Measurements from ENCODE around the gene HDHD3. TPM values are rescaled to one million over a fixed set of nuclear protein-coding genes. Genes with fewer than 3 reads are reported as not detected.

HDHD3 gene
- total RNA-seq, 2 experiments from 2014 or later = 16.0 to 18.1 TPM

DNA sequence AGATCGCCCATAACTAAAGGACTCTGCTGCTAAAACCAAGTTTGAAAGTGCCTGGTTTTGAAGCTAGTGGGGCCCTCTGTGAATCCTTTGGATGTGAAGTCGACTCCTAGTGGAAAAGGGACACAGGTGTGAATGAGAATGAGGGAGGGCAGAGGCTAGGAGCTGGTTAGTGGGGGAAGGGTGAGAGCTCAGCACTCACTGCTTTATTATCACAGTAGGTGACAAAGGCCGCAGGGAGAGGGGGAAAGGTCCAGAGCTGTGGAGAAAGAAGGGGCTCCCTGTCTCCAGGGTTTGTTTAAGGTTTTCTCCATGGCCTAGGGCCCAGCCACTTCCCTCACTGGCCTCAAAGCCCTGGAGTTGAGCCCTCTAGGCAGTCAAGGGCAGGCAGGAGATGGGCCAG, 3.5 kb downstream of the HDHD3 start:
- H3K79me2 ChIP-seq (ENCODE audit: insufficient read depth, low read depth, low read length) = no peaks in the 10 kb centered on the region
- intact Hi-C loops (cut with micrococcal nuclease; ENCODE audit: unreplicated experiment) = no loop called here
- POLR2A ChIA-PET = interaction anchor here (1.1 to 1.4 kb wide), 2 partner anchors 9 to 28 kb away, joined by 3 to 4 read pairs; no protein-coding TSS in a partner anchor
- no peak overlapping the region for H3K27ac ChIP-seq (ENCODE audit: low read depth, low read length, poor library complexity, severe bottlenecking)
- no peaks in the 10 kb centered on the region for H4K20me1 ChIP-seq (ENCODE audit: insufficient read depth, low read length)
- H3K36me3 ChIP-seq (ENCODE audit: insufficient read depth, low read length) = peaks cover 24% of the 10 kb centered on the region; the same call in 1 of the 2 replicates
- H3K4me1 ChIP-seq (ENCODE audit: insufficient read depth, low read length, poor library complexity, severe bottlenecking) = peaks cover 14% of the 10 kb centered on the region
- no peak overlapping the region for H3K4me2 ChIP-seq (ENCODE audit: low read length)
- no peaks in the 10 kb centered on the region for H3K9me2 ChIP-seq (ENCODE audit: insufficient read depth, low read length)
- no peaks in the 10 kb centered on the region for H3K9me3 ChIP-seq (ENCODE audit: low read length)
- no peak for DNase-seq (ENCODE audit: low spot score)
- CTCF ChIA-PET (ENCODE audit: unreplicated experiment) = no interaction called here
- H3K4me3 ChIP-seq (ENCODE audit: low read depth, low read length, poor library complexity, severe bottlenecking) = no peak overlapping the region
- BruUV-seq (replicated peaks) = no TSS peak
- no peak overlapping the region for H2AFZ ChIP-seq (ENCODE audit: low read length)
- TF ChIP-seq, protein P1, sequence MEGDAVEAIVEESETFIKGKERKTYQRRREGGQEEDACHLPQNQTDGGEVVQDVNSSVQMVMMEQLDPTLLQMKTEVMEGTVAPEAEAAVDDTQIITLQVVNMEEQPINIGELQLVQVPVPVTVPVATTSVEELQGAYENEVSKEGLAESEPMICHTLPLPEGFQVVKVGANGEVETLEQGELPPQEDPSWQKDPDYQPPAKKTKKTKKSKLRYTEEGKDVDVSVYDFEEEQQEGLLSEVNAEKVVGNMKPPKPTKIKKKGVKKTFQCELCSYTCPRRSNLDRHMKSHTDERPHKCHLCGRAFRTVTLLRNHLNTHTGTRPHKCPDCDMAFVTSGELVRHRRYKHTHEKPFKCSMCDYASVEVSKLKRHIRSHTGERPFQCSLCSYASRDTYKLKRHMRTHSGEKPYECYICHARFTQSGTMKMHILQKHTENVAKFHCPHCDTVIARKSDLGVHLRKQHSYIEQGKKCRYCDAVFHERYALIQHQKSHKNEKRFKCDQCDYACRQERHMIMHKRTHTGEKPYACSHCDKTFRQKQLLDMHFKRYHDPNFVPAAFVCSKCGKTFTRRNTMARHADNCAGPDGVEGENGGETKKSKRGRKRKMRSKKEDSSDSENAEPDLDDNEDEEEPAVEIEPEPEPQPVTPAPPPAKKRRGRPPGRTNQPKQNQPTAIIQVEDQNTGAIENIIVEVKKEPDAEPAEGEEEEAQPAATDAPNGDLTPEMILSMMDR (conservative IDR thresholded peaks at IDR 0.05; ENCODE audit: low read length) = no peak
- no peak for TF ChIP-seq EZH2phosphoT487 (IDR thresholded peaks at IDR 0.05; ENCODE audit: borderline replicate concordance, low read depth, low read length)

DNA sequence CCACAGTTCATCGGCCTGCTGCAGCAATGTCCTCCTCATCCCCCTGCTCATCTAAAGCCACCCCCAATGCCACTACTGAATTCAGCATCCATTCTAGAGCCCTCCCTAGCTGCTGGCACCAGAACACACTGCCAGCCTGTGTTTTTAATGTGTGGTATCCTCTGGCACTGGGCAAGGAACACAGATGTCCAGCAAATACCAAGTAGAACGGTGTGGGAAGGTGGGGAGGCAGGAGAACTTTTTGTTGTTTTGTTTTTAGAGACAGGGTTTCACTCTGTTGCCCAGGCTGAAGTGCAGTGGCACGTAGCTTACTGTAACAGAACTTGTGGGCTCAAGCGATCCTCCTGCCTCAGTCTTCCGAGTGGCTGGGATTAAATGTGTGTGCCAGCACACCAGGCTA, 4.7 kb downstream of the HDHD3 start:
- Histone ChIP-seq H3K9me2 (ENCODE audit: insufficient read depth, low read length) (no peaks in the 10 kb centered on the region), H3K27ac (ENCODE audit: low read depth, low read length, poor library complexity, severe bottlenecking) (no peak overlapping the region), H3K36me3 (ENCODE audit: insufficient read depth, low read length) (peaks cover 24% of the 10 kb centered on the region; the same call in 1 of the 2 replicates), H3K4me1 (ENCODE audit: insufficient read depth, low read length, poor library complexity, severe bottlenecking) (peaks cover 9% of the 10 kb centered on the region), H3K4me2 (ENCODE audit: low read length) (no peak overlapping the region), H3K79me2 (ENCODE audit: insufficient read depth, low read depth, low read length) (no peaks in the 10 kb centered on the region), H3K9me3 (ENCODE audit: low read length) (no peaks in the 10 kb centered on the region), H3K4me3 (ENCODE audit: low read depth, low read length, poor library complexity, severe bottlenecking) (no peak overlapping the region), H4K20me1 (ENCODE audit: insufficient read depth, low read length) (no peaks in the 10 kb centered on the region), H2AFZ (ENCODE audit: low read length) (no peak overlapping the region)
- no TSS peak for BruUV-seq (replicated peaks)
- POLR2A ChIA-PET = interaction anchor here (1.4 kb wide), 1 partner anchor 27 kb away, joined by 3 read pairs; no protein-coding TSS in a partner anchor
- no peak for DNase-seq (ENCODE audit: low spot score)
- TF ChIP-seq, protein P1 (conservative IDR thresholded peaks at IDR 0.05; ENCODE audit: low read length) = no peak
- TF ChIP-seq EZH2phosphoT487 (IDR thresholded peaks at IDR 0.05; ENCODE audit: borderline replicate concordance, low read depth, low read length) = no peak
- CTCF ChIA-PET (ENCODE audit: unreplicated experiment) = no interaction called here
- intact Hi-C loops (cut with micrococcal nuclease; ENCODE audit: unreplicated experiment) = no loop called here

DNA sequence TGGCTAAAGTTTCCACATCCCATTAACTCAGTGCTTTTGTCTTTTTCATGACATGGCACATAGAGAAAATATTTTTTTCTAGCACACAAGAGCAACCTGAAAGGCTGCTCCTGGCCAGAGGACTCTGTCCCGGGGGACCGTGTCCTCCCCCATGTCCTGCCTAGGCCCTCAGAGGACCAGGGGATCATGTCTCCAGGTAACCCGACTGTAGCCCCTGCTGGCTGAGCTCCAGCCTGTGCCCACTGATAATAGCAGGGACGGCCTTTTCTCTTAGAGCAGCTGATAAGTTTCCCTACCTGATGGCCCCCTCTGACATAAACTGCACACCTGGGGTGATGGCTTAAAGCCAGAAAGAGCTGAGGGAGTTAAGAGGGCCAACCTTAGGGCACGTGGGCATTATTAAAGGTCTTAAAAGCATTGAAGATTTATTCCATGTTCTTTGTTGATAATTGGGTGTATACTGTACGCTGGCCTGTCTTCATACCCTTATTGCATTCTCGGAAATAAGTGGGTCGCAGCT, 5.9 kb downstream of the HDHD3 start:
- BruUV-seq (replicated peaks) = no TSS peak
- Histone ChIP-seq H3K27ac (ENCODE audit: low read depth, low read length, poor library complexity, severe bottlenecking) (no peak overlapping the region), H3K9me3 (ENCODE audit: low read length) (no peaks in the 10 kb centered on the region), H3K4me2 (ENCODE audit: low read length) (no peak overlapping the region), H3K4me3 (ENCODE audit: low read depth, low read length, poor library complexity, severe bottlenecking) (no peak overlapping the region), H4K20me1 (ENCODE audit: insufficient read depth, low read length) (no peaks in the 10 kb centered on the region), H2AFZ (ENCODE audit: low read length) (no peak overlapping the region), H3K4me1 (ENCODE audit: insufficient read depth, low read length, poor library complexity, severe bottlenecking) (peaks cover 4% of the 10 kb centered on the region), H3K79me2 (ENCODE audit: insufficient read depth, low read depth, low read length) (no peaks in the 10 kb centered on the region), H3K36me3 (ENCODE audit: insufficient read depth, low read length) (peaks cover 24% of the 10 kb centered on the region; the same call in 1 of the 2 replicates), H3K9me2 (ENCODE audit: insufficient read depth, low read length) (no peaks in the 10 kb centered on the region)
- intact Hi-C loops (cut with micrococcal nuclease; ENCODE audit: unreplicated experiment) = no loop called here
- no peak for DNase-seq (ENCODE audit: low spot score)
- ChIA-PET CTCF (ENCODE audit: unreplicated experiment) (interaction anchor here (0.6 kb wide), 1 partner anchor 18 kb away, joined by 3 read pairs; no protein-coding TSS in a partner anchor), POLR2A (interaction anchor here (0.7 kb wide), 1 partner anchor 15 kb away, joined by 5 read pairs; no protein-coding TSS in a partner anchor)
- TF ChIP-seq, protein P1 (conservative IDR thresholded peaks at IDR 0.05; ENCODE audit: low read length) = no peak
- TF ChIP-seq EZH2phosphoT487 (IDR thresholded peaks at IDR 0.05; ENCODE audit: borderline replicate concordance, low read depth, low read length) = no peak

Data from OCI-LY7 (cell line).